Ammon's horn (tissue), 1 donor: ENCODE data around the gene CPO.
"Not testable (repeated sequence)": the region's sequence is repeated elsewhere in the genome, so short reads cannot be mapped to it uniquely, and the experiment has no call there.

Source experiments
- DNase-seq: peaks from one replicate; pipeline ENCODE4 v3.0.0-alpha.2; 2016; ENCODE audit warnings: low spot score

The CPO gene, protein sequence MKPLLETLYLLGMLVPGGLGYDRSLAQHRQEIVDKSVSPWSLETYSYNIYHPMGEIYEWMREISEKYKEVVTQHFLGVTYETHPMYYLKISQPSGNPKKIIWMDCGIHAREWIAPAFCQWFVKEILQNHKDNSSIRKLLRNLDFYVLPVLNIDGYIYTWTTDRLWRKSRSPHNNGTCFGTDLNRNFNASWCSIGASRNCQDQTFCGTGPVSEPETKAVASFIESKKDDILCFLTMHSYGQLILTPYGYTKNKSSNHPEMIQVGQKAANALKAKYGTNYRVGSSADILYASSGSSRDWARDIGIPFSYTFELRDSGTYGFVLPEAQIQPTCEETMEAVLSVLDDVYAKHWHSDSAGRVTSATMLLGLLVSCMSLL

DNA sequence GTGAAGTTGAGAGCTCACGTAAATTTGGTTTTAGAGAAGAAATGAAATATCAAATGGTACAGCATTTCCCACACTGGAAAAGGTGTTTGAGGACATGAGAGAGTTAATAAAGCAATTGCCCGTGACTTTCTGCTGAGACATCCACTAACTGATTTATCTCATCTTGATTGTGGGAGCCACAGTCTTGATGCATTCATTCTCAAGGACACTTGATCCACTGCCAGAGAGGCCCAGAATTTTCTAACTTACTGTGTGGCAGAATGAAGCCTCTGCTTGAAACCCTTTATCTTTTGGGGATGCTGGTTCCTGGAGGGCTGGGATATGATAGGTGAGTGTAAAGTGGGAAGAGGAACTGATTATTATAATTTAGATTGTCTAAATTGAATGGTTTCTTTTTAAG lies at the start of gene CPO:
TSS of gene CPO (plus strand) at position 179 of the 400 bp plus-strand sequence. CDS start at position 261, 82 bp downstream.
- DNase-seq: no peak

DNA sequence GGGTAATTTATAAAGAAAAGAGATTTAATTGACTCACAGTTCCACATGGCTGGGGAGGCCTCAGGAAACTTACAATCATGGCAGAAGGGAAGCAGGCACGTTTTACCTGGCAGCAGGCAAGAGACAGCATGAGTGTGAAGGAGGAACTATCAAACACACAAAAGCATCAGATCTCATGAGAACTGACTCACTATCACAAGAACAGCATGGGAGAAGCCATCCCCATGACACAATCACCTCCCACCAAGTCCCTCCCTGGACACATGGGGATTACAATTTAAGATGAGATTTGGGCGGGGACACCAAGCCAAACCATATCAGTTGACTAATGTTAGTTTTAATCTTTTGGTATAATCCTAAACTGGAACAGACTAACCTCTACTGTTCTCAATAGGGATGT lies 49.1 kb upstream of the CPO start:
- DNase-seq: no peak

DNA sequence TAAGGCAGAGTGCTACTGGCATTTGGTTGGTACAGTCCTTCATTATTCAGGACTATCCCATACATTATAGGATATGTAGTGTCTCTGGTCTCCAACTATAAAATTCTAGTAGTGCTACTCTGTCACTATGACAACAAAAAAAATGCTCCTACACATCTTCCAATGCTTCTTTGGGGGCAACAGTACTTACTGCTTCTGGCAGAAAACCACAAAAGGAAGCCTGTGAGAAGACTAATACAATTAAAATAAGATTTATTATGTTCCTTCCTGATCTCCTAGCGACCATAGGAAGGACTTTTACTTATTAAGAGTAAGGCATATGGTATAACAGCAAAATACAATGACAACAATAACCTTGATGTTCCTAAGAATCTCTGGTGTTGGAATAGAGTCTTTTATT lies 48.4 kb upstream of the CPO start:
- no peak for DNase-seq

DNA sequence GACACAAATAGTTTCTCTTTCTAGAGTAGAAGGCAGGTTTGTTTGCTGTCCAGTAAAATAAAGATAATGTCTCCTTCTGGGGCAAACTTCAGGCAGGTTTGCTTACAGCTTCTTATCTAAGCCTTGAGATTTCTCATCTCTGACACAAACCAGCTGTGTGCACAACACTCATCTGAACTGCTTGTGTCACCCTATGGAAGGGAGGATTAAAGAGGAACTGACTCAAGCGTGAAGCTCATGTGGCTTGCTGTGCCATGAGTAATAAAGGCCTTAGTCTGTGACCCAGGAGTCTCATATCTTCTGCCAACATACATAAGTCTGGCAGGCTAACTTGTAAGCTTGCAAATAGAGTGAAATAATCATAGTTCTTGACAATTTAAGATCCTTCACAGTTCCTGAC lies 24.2 kb upstream of the CPO start:
- DNase-seq: no peak

DNA sequence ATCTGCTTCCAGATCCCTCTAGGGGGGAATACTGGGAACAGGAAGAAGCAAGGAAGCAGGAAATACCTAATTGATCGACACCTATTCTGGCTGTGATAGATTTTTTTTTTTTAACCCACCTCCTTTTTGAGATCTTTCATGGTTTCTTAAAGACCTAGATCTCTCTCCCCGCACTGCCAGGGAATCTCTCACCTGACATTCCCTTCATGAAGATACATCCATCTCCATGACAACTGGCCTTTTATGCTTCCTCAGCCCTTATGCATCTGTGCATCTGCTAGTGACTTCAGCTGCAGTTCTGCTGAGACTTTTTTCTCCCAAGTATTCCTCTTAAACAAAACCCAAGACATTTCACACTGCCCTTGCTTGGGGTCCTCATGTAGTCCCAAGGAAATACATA lies 21.1 kb upstream of the CPO start:
- DNase-seq: no peak

DNA sequence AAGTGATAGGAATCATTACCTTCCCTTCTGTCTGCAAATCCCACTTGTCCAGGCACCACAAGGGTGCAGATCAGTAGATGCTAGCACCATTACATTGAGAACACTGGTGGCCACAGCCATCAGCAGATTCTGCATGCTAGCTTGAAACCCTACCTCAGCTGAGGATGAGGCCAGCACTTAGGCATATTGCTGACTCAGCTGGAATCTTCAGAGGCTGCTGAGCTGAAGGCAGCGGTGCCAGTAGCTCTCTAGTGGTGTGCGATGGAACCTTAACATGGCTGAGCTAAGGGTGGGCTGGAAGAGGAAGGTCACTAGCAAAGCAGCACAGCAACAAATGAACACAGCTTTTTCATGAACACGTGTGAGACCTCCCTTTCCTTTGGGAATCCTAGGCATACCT lies 19.0 kb upstream of the CPO start:
- DNase-seq: no peak

DNA sequence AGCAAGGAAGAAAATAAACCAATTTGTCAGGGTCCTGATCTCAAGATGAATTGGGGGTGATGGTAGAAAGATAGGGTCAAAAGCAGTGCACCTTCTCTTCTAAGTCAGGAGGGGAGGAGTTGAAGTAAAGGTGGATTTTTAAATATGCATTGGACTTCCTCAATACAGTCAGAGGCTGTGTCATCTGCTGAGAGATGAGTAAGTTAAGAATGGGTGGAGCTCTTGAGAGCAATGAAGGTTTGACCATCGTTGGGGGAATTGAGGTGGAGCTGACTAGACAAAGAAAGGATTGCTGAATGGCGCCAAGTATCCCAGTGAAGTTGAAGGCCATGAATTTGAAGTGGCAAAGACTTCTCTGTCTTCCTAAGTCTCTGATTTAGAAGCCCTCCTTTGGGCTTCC lies 18.4 kb upstream of the CPO start:
- DNase-seq: no peak

DNA sequence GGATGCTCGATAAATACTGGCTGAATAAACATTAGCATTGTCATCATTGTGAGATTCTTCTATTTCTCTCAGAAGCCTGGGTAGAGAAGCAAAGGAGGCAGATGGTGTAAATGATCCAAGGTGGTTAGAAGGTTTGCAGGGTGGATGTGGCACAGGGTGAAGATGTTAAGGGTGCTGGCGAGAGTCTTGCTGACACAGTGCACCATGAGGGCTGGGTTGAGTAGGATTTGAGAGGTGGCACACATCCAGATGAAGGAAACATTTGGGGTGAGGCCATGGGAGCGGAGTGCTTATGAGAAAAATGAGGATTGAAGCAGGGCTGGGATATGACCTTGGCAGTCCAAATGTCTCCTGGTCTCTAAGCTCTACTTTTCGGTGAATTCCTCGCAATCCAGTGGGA lies 17.8 kb upstream of the CPO start:
- no peak for DNase-seq

DNA sequence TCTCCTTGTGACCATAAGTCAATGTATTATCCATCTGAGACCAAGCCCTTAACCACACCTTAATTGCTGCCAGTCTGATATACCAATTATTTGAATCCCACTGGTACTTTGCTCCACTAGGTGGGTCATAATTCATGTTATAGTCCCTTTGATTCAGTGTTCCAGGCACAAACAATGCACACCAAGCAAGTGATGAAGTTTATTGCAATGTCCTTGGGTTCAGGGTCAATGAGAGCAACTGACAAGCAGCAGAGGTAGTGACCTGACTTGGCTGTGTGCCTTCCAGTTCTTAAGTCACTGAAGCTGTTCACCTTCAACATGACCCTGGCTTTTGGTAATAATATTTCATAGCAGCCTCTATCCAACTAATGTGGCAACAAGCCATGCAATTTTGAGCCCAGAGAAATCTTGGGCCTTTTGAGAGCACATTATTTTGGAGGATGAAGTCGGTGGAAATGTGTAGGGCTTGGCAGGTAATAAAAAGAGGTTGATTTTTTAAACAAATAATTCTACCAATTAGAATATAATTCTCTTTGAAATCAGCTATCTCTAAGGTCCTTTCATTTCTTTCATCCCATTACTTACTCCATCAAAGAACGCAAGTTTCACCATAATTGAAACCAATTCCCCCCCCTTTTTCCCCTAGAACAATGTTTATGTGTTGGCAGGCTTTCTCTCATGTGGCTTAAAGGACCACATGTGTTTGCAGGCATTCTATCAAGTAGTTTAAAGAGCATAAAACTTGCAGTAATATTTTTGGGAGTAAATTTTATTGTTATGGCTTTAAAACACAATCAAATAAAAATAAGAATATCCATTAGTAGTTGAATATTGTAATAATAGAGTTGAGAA lies 3.1 kb upstream of the CPO start:
- no peak for DNase-seq

DNA sequence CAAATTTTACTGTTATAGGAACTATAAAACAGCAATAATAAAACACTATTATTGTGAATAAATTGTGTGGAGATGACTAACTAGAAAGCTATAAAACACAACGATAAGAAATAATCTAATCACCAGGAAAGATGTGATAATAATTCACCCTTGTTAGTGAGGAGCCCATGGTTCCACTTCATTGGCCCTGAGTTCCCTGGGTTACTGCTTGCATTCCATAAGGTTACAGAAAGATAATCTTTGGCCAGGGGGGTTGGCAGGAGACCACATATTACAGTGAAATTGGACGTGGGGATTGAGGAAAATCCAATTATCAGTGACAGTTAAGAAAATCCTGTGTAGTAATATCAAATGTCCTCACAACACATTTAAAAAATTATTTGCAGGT lies 2.5 kb upstream of the CPO start:
- DNase-seq: no peak

DNA sequence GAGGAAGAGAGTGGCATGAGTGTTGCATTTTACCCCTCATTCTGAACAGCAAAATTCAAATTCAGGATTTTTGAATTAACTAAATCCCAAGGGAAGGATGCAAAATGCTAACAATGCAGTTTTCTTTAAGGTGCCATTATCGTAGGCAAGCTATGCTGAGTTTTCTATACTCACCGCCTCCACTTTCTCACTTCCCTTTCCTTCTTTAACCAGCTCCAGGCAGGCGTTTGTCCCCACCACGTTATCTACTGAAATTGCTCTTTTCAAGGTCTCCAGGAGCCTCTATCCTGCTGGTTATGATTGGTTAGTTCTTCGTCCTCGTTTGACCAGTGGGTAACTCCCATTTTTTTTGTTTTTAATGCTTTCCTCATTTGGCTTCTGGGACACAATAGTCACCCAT lies 1.8 kb upstream of the CPO start:
- DNase-seq: no peak

DNA sequence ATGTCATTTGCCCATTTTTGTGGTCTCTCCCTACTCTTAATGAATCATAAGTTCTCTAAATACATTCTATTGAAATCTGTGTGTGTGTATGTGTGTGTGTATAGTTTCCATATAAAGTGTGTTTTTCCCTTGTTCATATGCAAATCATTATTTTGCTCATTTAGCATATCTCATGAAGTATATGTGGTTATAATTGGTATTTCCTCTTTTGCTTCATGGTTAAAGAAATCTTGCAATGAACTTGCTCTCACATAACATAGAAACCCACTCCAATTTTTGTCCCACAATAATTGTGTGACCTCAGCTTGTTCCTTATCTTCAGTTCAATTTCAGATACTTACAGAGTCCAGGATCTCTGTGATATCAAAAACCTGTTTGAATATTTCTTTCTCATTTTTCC lies 1.2 kb downstream of the CPO start:
- DNase-seq: no peak

DNA sequence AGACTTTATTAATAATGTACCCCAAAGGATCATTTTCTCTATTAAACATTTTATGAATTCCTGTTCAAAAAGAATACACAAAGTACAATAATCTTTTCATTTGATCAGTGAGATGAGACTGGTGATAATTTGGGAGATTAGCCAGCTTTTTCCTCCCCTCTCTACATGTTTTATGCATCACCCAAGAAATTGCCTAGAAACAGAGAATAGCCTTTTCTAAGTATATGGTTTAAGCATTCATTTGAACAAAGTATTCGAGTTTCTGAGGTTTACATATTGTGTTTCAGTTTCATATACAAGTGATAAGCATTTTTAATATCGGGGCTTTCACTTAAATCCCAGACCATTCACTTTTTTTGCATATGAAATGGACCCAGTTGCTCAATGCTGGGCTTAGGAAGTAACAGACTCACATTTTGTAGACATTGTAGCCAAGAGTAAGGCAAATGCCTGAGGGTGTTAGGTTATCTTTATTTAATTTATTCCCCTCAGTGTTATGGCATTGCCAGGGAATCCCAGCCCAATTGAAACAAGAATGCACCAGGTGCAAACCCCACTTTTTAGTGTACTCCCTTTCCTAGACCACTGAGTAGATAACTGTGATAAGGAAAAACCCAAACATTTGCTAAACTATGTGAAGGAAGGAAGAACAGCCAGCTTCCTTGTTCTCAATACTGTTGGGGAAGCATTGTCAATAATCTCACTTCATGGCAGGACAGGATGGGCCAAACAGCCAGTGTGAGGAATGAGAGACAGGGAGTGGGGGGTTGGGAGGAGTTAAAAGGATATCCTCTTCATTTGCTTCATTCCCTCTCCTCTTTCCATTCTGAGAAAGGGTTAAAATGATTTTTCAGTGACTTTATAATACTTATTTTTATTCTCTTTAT lies 3.5 kb downstream of the CPO start:
- DNase-seq: no peak

DNA sequence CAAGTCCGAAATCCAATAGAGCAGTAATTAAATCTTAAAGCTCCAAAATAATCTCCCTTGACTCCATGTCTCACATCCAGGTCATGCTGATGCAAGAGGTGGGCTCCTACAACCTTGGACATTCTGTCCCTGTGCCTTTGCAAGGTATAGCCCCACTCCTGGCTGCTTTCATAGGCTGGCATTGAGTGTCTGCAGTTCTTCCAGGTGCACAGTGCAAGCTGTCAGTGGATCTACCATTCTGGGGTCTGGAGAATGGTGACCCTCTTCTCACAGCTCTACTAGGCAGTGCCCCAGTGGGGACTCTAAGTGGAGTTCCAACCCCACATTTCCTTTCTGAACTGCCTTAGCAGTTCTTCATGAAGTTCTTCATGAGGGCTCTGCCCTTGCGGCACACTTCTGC lies 14.1 kb downstream of the CPO start:
- not testable (repeated sequence) for DNase-seq

DNA sequence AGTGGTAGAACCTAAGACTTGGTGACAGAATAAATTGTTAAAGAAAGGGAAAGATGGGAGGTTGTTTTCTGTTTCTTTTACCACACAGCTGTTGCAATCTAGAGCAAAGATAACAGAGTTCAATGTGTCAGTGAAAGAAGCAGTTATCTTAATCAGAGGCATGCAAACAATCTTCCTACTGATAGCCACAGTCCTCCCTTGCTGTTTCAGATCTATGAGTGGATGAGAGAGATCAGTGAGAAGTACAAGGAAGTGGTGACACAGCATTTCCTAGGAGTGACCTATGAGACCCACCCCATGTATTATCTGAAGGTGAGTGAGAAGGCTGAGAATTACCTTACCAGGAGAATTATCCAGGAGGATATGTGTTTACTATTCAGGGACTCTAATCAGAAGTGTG lies 15.9 kb downstream of the CPO start:
- no peak for DNase-seq

DNA sequence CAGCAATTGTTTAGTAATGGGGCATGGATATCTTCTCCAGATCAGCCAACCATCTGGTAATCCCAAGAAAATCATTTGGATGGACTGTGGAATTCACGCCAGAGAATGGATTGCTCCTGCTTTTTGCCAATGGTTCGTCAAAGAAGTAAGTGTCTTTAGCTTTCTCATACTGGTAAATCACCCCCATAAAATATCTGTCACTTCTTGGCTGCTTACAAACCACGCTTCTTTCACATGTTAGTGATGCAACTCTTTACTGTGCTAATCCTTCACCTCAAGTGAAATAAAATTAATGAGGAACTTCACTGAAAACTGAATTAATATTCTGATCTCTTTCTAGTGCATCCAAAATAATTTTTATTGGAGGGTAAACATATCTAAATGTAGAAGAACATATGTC lies 18.9 kb downstream of the CPO start:
- DNase-seq: no peak

DNA sequence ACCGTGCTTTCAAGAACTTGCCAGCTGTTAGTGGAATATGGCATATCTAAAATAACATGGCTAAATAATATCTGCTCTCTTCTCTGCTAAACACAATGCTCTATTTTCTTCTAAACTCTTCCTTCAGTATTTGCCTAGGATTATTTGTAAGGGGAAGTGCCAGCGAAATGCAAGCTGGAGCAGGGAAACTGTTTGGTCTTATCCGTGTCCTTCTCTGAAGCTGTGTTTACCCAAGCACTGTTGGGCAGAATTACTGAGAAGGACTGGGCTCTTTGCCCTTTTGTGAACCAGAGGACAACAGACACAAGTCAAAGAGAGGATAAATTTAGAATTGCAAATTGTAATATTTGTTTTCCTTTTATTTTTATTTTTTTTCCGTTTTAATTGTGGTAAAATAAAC lies 23.6 kb downstream of the CPO start:
- DNase-seq: peak; percentile 63

DNA sequence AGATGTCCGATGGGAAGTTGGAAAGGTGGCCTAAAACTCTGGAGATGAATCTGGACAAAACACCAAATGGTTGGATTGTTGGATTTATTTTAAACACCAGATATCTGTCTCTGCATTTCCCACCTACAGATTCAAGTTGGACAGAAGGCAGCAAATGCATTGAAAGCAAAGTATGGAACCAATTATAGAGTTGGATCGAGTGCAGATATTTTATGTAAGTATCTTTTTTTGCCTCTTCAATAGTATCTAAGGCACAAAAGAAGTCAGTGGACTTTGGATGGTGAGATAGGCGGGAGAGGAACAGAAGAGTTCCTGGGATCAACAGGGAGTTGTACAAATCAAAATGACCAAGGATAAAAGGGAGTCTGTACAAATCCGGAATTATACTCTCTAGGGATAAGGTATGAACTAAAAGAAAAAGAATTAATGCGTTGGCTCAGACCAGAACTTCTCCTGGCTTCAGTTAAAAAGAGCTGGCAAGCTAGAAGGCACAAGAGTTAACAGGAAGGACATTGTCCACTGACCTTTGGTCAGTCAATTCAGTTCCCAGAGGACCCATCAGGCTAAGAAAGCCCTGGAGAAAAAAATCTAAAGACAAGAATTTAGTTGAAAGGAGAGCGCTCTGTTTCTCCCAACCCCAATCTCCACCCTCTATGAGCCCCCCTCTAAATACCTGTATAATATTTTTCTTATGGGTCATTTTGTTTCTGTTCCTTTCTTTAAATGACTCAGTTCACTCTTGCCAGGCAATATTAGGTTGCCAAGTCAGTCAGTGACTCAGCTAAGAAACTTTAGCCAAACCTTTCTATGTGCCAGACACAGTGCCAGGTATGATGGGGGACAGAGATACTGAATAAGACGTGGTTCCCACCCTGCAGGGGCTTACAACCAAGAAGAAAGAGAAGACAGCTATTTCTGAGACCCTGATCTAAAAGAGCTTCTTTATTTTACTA lies 29.1 kb downstream of the CPO start:
- no peak for DNase-seq

DNA sequence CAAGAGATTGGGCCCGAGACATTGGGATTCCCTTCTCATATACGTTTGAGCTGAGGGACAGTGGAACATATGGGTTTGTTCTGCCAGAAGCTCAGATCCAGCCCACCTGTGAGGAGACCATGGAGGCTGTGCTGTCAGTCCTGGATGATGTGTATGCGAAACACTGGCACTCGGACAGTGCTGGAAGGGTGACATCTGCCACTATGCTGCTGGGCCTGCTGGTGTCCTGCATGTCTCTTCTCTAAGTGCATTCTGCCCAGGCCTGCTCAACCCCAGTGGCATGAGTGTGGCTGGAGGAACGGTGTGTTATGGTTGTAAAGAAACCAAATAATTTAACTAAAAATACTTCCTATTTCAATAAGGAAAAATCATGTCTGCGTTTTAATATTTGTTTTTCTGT lies 29.9 kb downstream of the CPO start:
- no peak for DNase-seq

DNA sequence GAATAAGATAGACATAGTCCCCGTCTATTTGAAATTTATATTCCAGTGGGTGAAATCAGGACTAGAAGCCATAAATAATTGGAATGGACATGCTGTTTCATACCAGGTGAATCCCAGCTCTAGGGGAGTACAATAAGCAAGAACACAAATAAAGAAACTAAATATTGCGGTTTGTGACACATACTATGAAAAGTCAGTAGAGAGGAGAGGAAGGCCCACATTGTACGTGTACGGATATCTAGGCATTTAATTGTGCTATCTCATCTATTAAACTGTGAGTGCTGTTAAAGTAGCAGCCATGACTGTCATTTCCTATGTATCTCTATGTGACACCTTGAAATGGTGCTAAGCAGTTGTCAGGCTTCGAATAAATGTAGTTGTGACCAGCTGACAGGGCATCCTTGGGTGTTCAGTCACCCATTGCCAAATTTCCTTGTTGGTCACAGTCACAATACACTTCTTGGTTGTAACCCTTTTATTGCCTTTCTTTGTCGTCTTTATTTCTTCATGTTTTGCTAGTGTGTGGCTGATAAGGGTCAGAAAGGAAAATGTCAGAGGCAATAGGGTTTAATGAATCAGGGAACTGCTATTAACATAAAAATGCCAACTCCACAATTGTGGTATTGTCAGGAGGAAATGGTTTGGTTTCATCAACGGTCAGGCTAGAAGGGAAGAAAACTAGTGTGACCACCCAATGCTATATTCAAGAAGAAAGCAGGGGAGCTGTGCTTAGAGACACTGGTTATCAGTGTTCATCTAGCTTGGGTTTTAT lies 31.5 kb downstream of the CPO start:
- DNase-seq: no peak

DNA sequence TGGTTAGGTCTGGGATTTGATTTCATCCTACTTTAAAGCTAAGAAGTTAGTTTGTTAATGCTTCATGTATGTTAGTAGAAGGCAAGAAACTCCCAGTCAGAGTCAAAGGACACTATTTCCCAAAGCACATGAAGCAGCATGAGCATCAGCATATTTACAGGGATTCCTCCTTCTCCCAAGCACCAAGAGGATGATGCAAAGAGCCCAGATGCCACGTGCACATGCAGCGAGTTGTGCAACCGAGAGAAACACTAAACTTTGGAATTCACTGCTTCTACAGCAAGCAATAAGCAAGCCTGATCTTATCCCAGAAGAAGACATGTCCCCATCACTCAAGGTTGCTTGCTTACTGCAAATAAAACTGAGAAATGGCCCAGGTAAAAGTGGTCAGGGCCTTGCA lies 32.5 kb downstream of the CPO start:
- DNase-seq: no peak
